HepG2 (cell line): ENCODE data around the gene HNRNPA1. TPM values are rescaled to one million over a fixed set of nuclear protein-coding genes. Genes with fewer than 3 reads are reported as not detected.

ENCODE experiments used
- BATF2 ChIP-seq: sonication (generic); formaldehyde crosslinking; IDR thresholded peaks from 2 replicates; pipeline ENCODE4 v1.8.0; 2022; ENCODE audit warnings: mild to moderate bottlenecking, missing genetic modification reagents, moderate library complexity
- DMAP1 ChIP-seq: IDR thresholded peaks from 2 replicates; pipeline ENCODE4 v1.6.1; 2016
- FLYWCH1 ChIP-seq: sonication (generic); formaldehyde crosslinking; IDR thresholded peaks from 2 replicates; pipeline ENCODE4 v1.8.1; 2023; ENCODE audit warnings: mild to moderate bottlenecking, missing genetic modification reagents
- FOXA3 ChIP-seq: IDR thresholded peaks from 2 replicates; pipeline ENCODE4 v1.6.1; 2016; ENCODE audit warnings: missing genetic modification reagents, missing compliant biosample characterization
- HIVEP1 ChIP-seq: sonication (generic); formaldehyde crosslinking; IDR thresholded peaks from 2 replicates; pipeline ENCODE4 v1.4.0; 2020; ENCODE audit warnings: mild to moderate bottlenecking, missing genetic modification reagents
- HNF1B ChIP-seq: sonication (generic); formaldehyde crosslinking; IDR thresholded peaks from 2 replicates; pipeline ENCODE4 v1.5.1; 2020; ENCODE audit warnings: mild to moderate bottlenecking, moderate library complexity, missing genetic modification reagents
- HOXA7 ChIP-seq: sonication (generic); formaldehyde crosslinking; IDR thresholded peaks from 2 replicates; pipeline ENCODE4 v1.8.1; 2022; ENCODE audit warnings: mild to moderate bottlenecking, missing genetic modification reagents, moderate library complexity
- MBNL3 ChIP-seq: fragments of 250-450 bp; sonication (Bioruptor Pico); conservative IDR thresholded peaks from 2 replicates; pipeline ENCODE4 v1.8.0; 2022; ENCODE audit warnings: mild to moderate bottlenecking, inconsistent platforms
- PRDM10 ChIP-seq: sonication (generic); formaldehyde crosslinking; IDR thresholded peaks from 2 replicates; pipeline ENCODE4 v1.4.0; 2020; ENCODE audit warnings: low read depth, missing genetic modification reagents
- TSC22D2 ChIP-seq: sonication (generic); formaldehyde crosslinking; IDR thresholded peaks from 2 replicates; pipeline ENCODE4 v1.5.1; 2020; ENCODE audit warnings: missing genetic modification reagents, mild to moderate bottlenecking, borderline replicate concordance
- ZFP90 ChIP-seq: sonication (generic); formaldehyde crosslinking; IDR thresholded peaks from 2 replicates; pipeline ENCODE4 v1.8.0; 2022; ENCODE audit warnings: missing genetic modification reagents, mild to moderate bottlenecking, inconsistent platforms, borderline replicate concordance
- ZKSCAN8 ChIP-seq: IDR thresholded peaks from 2 replicates; pipeline ENCODE4 v1.6.1; 2016; ENCODE audit warnings: borderline replicate concordance, missing genetic modification reagents, missing compliant biosample characterization
- ZNF232 ChIP-seq: sonication (generic); formaldehyde crosslinking; IDR thresholded peaks from 2 replicates; pipeline ENCODE4 v1.4.0; 2020; ENCODE audit warnings: missing genetic modification reagents, borderline replicate concordance
- ZNF552 ChIP-seq: sonication (generic); formaldehyde crosslinking; IDR thresholded peaks from 2 replicates; pipeline ENCODE4 v1.9.0; 2022; ENCODE audit warnings: missing genetic modification reagents, mild to moderate bottlenecking, borderline replicate concordance
- polyA plus RNA-seq, 8 experiments: library from polyadenylated mRNA; depleted of rRNA in 3 of 8; stranded (reverse) in 7 of 8; unstranded in 1 of 8; fragments of >200 nt; fragmentation: Illumina TruSeq in 4 of 8; extraction: Trizol in 4 of 8; gene quantifications; 2 replicates each; pipeline versions ENCODE4 v1.2.1 to v1.2.3, GENCODE V29; 2011 to 2016; ENCODE audit warnings: low read depth in 4 of 8, missing spikeins in 1 of 8, mixed read lengths in 1 of 8; ENCODE audit not compliant: insufficient read depth in 1 of 8
- total RNA-seq, 5 experiments: library from RNA; depleted of rRNA; stranded (reverse); fragments of >200 nt; fragmentation: Illumina TruSeq; extraction: Trizol; gene quantifications; 2 replicates each; pipeline ENCODE4 v1.2.3, GENCODE V29; 2016; ENCODE audit warnings: low read depth in 1 of 5
- TF ChIP-seq, protein P1 (sequence below): sonication (generic); formaldehyde crosslinking; IDR thresholded peaks from 2 replicates; pipeline ENCODE4 v1.5.0; 2020; ENCODE audit warnings: missing genetic modification reagents
- TF ChIP-seq, protein P2 (sequence below): sonication (generic); formaldehyde crosslinking; IDR thresholded peaks from 2 replicates; pipeline ENCODE4 v1.5.0; 2020; ENCODE audit warnings: mild to moderate bottlenecking, missing genetic modification reagents, moderate library complexity
- TF ChIP-seq, protein P3 (sequence below): sonication (generic); formaldehyde crosslinking; IDR thresholded peaks from 2 replicates; pipeline ENCODE4 v1.8.1; 2023; ENCODE audit warnings: mild to moderate bottlenecking, moderate library complexity, missing genetic modification reagents

Gene HNRNPA1
- total and polyA plus RNA-seq, 2 of the 13 experiments (the other 11 are each of a cell fraction or from before 2014, with no cell fraction given): 535 to 1,820 TPM

DNA sequence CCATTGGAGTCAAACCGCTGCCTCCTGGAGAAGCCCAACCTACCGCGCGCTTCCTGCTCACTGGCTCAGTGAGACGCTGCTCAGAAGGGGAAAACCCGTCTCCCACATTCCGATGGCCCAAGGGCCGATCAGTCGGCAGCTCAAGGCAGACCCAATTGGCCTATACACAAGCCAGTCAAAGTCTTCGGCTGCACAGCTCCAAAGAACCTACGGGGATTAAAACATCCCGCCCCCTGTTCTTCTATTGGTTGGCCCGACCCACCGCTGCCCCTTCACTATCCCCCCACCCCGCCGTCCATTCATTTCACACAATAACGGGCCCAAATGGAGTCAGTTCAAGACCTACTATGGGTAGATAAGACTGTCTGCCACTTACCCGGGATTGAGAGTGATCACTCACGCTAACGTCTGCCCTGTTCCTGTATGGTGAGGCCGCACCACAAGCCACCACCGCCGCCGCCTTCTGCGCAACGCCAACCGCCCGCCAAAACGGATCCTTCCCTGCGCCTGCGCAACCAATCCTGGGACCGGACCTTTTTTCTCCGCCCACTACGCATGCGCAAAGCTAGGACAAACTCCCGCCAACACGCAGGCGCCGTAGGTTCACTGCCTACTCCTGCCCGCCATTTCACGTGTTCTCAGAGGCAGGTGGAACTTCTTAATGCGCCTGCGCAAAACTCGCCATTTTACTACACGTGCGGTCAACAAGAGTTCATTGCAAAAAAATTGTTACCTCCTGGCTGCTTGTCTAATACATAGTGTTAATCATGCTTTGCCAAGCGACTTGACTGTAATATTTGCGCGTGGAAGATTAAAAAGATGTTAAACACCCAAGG is 676 bp upstream of the HNRNPA1 start, which contains the start of gene CBX5 (continued):
- TF ChIP-seq, protein P1, sequence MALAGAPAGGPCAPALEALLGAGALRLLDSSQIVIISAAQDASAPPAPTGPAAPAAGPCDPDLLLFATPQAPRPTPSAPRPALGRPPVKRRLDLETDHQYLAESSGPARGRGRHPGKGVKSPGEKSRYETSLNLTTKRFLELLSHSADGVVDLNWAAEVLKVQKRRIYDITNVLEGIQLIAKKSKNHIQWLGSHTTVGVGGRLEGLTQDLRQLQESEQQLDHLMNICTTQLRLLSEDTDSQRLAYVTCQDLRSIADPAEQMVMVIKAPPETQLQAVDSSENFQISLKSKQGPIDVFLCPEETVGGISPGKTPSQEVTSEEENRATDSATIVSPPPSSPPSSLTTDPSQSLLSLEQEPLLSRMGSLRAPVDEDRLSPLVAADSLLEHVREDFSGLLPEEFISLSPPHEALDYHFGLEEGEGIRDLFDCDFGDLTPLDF (CRISPR knock-in tag): peak; percentile 98
- TF ChIP-seq BATF2 (CRISPR knock-in tag) (peak; percentile 60; the same call in 1 of the 2 replicates), PRDM10 (CRISPR knock-in tag) (0 out of 2 replicates have a peak, but pooled peaks have one; percentile 21), DMAP1 (CRISPR knock-in tag) (peak; percentile 61; the same call in 1 of the 2 replicates), ZNF232 (CRISPR knock-in tag) (peak; percentile 47; the same call in 1 of the 2 replicates), HIVEP1 (CRISPR knock-in tag) (peak; percentile 82; the same call in 1 of the 2 replicates), FOXA3 (CRISPR knock-in tag) (peak; percentile 31; the same call in 1 of the 2 replicates), ZFP90 (peak; percentile 53; the same call in 1 of the 2 replicates), ZKSCAN8 (peak; percentile 28; the same call in 1 of the 2 replicates), HNF1B (peak; percentile 53), ZNF552 (peak; percentile 92), MBNL3 (CRISPR knock-in tag) (no peak), FLYWCH1 (CRISPR knock-in tag) (no peak), TSC22D2 (CRISPR knock-in tag) (no peak), HOXA7 (CRISPR knock-in tag) (no peak)
- TF ChIP-seq, protein P2, sequence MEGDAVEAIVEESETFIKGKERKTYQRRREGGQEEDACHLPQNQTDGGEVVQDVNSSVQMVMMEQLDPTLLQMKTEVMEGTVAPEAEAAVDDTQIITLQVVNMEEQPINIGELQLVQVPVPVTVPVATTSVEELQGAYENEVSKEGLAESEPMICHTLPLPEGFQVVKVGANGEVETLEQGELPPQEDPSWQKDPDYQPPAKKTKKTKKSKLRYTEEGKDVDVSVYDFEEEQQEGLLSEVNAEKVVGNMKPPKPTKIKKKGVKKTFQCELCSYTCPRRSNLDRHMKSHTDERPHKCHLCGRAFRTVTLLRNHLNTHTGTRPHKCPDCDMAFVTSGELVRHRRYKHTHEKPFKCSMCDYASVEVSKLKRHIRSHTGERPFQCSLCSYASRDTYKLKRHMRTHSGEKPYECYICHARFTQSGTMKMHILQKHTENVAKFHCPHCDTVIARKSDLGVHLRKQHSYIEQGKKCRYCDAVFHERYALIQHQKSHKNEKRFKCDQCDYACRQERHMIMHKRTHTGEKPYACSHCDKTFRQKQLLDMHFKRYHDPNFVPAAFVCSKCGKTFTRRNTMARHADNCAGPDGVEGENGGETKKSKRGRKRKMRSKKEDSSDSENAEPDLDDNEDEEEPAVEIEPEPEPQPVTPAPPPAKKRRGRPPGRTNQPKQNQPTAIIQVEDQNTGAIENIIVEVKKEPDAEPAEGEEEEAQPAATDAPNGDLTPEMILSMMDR: 0 out of 2 replicates have a peak, but pooled peaks have one; percentile 5
- TF ChIP-seq, protein P3, sequence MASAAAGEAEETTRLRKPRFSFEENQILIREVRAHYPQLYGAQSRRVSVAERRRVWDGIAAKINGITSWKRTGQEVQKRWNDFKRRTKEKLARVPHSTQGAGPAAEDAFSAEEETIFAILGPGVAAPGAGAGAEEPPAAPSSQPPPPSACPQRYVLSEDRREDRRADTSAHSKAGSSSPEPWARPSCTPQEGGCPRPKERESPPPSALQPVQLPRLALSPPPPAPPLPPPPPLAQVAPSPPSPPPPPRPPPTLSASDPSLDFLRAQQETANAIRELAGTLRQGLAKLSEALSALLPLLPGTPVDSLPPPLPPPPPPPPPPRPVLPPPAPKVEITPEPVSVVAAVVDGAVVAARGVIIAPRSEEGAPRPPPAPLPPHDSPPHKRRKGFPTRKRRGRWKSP (CRISPR knock-in tag): peak; percentile 62; the same call in 1 of the 2 replicates
